Measurements from ENCODE around the gene EFCC1.

- no peak for TF ChIP-seq POLR2AphosphoS5 (IDR thresholded peaks at IDR 0.05; ENCODE audit: low read depth, low read length)
- no peak for TF ChIP-seq POU2F2 (IDR thresholded peaks at IDR 0.05; ENCODE audit: low read depth, low read length)
These were observed 4.9 kb upstream of the EFCC1 start for GRCh38 chr3:128996200-128996599.
